ENCODE data around the gene PIGO. TPM values are rescaled to one million over a fixed set of nuclear protein-coding genes. Genes with fewer than 3 reads are reported as not detected.

Gene PIGO
- total RNA-seq, 1 donor from 2014 or later = 13.3 TPM

- no peaks in the 10 kb centered on the region for H3K9me3 ChIP-seq
- intact Hi-C loops (cut with DNase I) = no loop called here
- no peaks in the 10 kb centered on the region for H3K4me1 ChIP-seq
- DNase-seq (ENCODE audit: extremely low spot score in 2 of 2) = no peak
- H3K27ac ChIP-seq = no peak overlapping the region
- no peak for TF ChIP-seq POLR2AphosphoS5 (IDR thresholded peaks at IDR 0.05; ENCODE audit: insufficient read depth in 1 of 2, low read depth in 1 of 2)
- no peak for TF ChIP-seq CTCF (IDR thresholded peaks at IDR 0.05)
- no peak for TF ChIP-seq POLR2A (IDR thresholded peaks at IDR 0.05)
- H3K4me3 ChIP-seq = no peak overlapping the region
- H3K27me3 ChIP-seq = no peaks in the 10 kb centered on the region
- H3K36me3 ChIP-seq = peaks cover 0 to 62% of the 10 kb centered on the region in 2 donors
These were observed 42.1 kb downstream of the PIGO start for GRCh38 chr9:35054185-35054835.

- no peak for DNase-seq (ENCODE audit: extremely low spot score in 2 of 2)
- Histone ChIP-seq H3K36me3 (peaks cover 0 to 49% of the 10 kb centered on the region in 2 donors), H3K4me1 (no peaks in the 10 kb centered on the region), H3K4me3 (no peak overlapping the region), H3K27ac (no peak overlapping the region), H3K9me3 (no peaks in the 10 kb centered on the region), H3K27me3 (no peaks in the 10 kb centered on the region)
- TF ChIP-seq CTCF (IDR thresholded peaks at IDR 0.05) (peak in 2 of 3 experiments; percentile 42 to 44), POLR2AphosphoS5 (IDR thresholded peaks at IDR 0.05; ENCODE audit: insufficient read depth in 1 of 2, low read depth in 1 of 2) (peak in 1 of 2 donors; percentile 13), POLR2A (IDR thresholded peaks at IDR 0.05) (no peak)
- intact Hi-C loops (cut with DNase I) = no loop called here
These were observed 45.1 kb downstream of the PIGO start for GRCh38 chr9:35051069-35051967.

- no peak for DNase-seq (ENCODE audit: extremely low spot score in 2 of 2)
- Histone ChIP-seq H3K9me3 (no peaks in the 10 kb centered on the region), H3K36me3 (peaks cover 0 to 30% of the 10 kb centered on the region in 2 donors), H3K27me3 (no peaks in the 10 kb centered on the region), H3K4me1 (no peaks in the 10 kb centered on the region), H3K27ac (no peak overlapping the region), H3K4me3 (no peak overlapping the region)
- no peak for TF ChIP-seq POLR2AphosphoS5 (IDR thresholded peaks at IDR 0.05; ENCODE audit: insufficient read depth in 1 of 2, low read depth in 1 of 2)
- TF ChIP-seq CTCF (IDR thresholded peaks at IDR 0.05) = no peak
- TF ChIP-seq POLR2A (IDR thresholded peaks at IDR 0.05) = no peak
- intact Hi-C loops (cut with DNase I) = no loop called here
These were observed 47.9 kb downstream of the PIGO start for GRCh38 chr9:35048511-35048910.

GRCh38 chr9:35044071-35044470 is 52.3 kb downstream of the PIGO start:
- no peaks in the 10 kb centered on the region for H3K4me1 ChIP-seq
- H3K4me3 ChIP-seq = no peak overlapping the region
- TF ChIP-seq POLR2A (IDR thresholded peaks at IDR 0.05) (no peak), POLR2AphosphoS5 (IDR thresholded peaks at IDR 0.05; ENCODE audit: insufficient read depth in 1 of 2, low read depth in 1 of 2) (no peak), CTCF (IDR thresholded peaks at IDR 0.05) (no peak)
- no peaks in the 10 kb centered on the region for H3K27me3 ChIP-seq
- DNase-seq (ENCODE audit: extremely low spot score in 2 of 2) = no peak
- no peak overlapping the region for H3K27ac ChIP-seq
- intact Hi-C loops (cut with DNase I) = no loop called here
- H3K9me3 ChIP-seq = no peaks in the 10 kb centered on the region
- peaks cover 0 to 15% of the 10 kb centered on the region in 2 donors for H3K36me3 ChIP-seq

Measured in vagina (tissue), 2 donors.